ENCODE results near the gene ADGRE1.

- TF ChIP-seq ZNF565 (CRISPR knock-in tag; conservative IDR thresholded peaks at IDR 0.05; ENCODE audit: low read depth) (no peak), SNAI2 (CRISPR knock-in tag; IDR thresholded peaks at IDR 0.05) (no peak), CREB5 (CRISPR knock-in tag; IDR thresholded peaks at IDR 0.05; ENCODE audit: low read depth) (no peak), ZNF8 (CRISPR knock-in tag; IDR thresholded peaks at IDR 0.05) (no peak), ARNTL (CRISPR knock-in tag; IDR thresholded peaks at IDR 0.05; ENCODE audit: borderline replicate concordance, low read depth) (no peak), ZFP30 (CRISPR knock-in tag; IDR thresholded peaks at IDR 0.05) (no peak), PATZ1 (CRISPR knock-in tag; IDR thresholded peaks at IDR 0.05; ENCODE audit: borderline replicate concordance) (no peak), CSRNP3 (CRISPR knock-in tag; IDR thresholded peaks at IDR 0.05) (no peak), ESRRG (CRISPR knock-in tag; IDR thresholded peaks at IDR 0.05) (no peak), POU6F1 (CRISPR knock-in tag; IDR thresholded peaks at IDR 0.05; ENCODE audit: borderline replicate concordance, low read depth) (no peak), ZFP3 (CRISPR knock-in tag; IDR thresholded peaks at IDR 0.05) (no peak)
Measured at GRCh38 chr19:6955082-6955481, 67.7 kb downstream of the ADGRE1 start.

Measured in SK-N-SH treated with all-trans-retinoic acid at 6 μM for 48 hours (cell line).